ENCODE measurements around the gene SETD3.

The SETD3 gene

GRCh38 chr14:99467336-99468078, 13.2 kb downstream of the SETD3 start:
- peaks cover 0 to 12% of the 10 kb centered on the region in 2 donors for H3K4me1 ChIP-seq (ENCODE audit: control insufficient read depth in 1 of 2, insufficient read depth in 2 of 2, low read length in 2 of 2)
- no peaks in the 10 kb centered on the region for H3K9me3 ChIP-seq (ENCODE audit: control insufficient read depth in 1 of 2, low read length in 2 of 2)
- peaks cover 4 to 32% of the 10 kb centered on the region in 2 donors for H3K36me3 ChIP-seq (ENCODE audit: control insufficient read depth in 1 of 2, insufficient read depth in 2 of 2, low read length in 2 of 2)
- no peak overlapping the region for H3K27ac ChIP-seq (ENCODE audit: low read length)
- no peak overlapping the region for H3K4me3 ChIP-seq (ENCODE audit: low read depth in 1 of 2, low read length in 2 of 2)
- H3K27me3 ChIP-seq (ENCODE audit: low read depth, low read length) = no peaks in the 10 kb centered on the region

- Histone ChIP-seq H3K4me3 (ENCODE audit: low read depth in 1 of 2, low read length in 2 of 2) (no peak overlapping the region), H3K36me3 (ENCODE audit: control insufficient read depth in 1 of 2, insufficient read depth in 2 of 2, low read length in 2 of 2) (peaks cover 7 to 39% of the 10 kb centered on the region in 2 donors), H3K27ac (ENCODE audit: low read length) (no peak overlapping the region), H3K9me3 (ENCODE audit: control insufficient read depth in 1 of 2, low read length in 2 of 2) (no peaks in the 10 kb centered on the region), H3K4me1 (ENCODE audit: control insufficient read depth in 1 of 2, insufficient read depth in 2 of 2, low read length in 2 of 2) (peaks cover 0 to 12% of the 10 kb centered on the region in 2 donors), H3K27me3 (ENCODE audit: low read depth, low read length) (no peaks in the 10 kb centered on the region)
Measured at GRCh38 chr14:99466758-99467157, 13.9 kb downstream of the SETD3 start.

DNA sequence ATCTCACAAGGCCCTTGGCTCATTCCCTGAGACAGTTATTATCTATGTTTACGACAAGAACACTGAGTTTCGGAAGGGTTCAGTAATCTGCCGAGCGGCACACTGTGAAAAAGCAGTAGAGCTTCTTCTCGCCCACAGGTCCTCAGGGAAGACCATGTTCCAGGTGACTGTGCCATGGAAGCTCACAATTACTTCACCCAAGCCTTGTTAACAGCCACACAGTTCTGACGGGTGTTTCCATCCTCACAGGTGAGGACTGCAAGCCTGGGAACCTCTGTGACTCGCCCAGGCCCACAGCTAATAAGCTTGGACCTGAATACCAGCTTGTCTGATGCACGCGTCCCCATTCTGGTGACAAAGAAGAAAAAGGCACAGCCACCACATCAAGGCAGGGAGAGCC, 15.4 kb downstream of the SETD3 start:
- no peak overlapping the region for H3K27ac ChIP-seq (ENCODE audit: low read length)
- H3K4me1 ChIP-seq (ENCODE audit: control insufficient read depth in 1 of 2, insufficient read depth in 2 of 2, low read length in 2 of 2) = peaks cover 0 to 12% of the 10 kb centered on the region in 2 donors
- H3K36me3 ChIP-seq (ENCODE audit: control insufficient read depth in 1 of 2, insufficient read depth in 2 of 2, low read length in 2 of 2) = peaks cover 21 to 51% of the 10 kb centered on the region in 2 donors
- no peak overlapping the region for H3K4me3 ChIP-seq (ENCODE audit: low read depth in 1 of 2, low read length in 2 of 2)
- no peaks in the 10 kb centered on the region for H3K9me3 ChIP-seq (ENCODE audit: control insufficient read depth in 1 of 2, low read length in 2 of 2)
- H3K27me3 ChIP-seq (ENCODE audit: low read depth, low read length) = no peaks in the 10 kb centered on the region

DNA sequence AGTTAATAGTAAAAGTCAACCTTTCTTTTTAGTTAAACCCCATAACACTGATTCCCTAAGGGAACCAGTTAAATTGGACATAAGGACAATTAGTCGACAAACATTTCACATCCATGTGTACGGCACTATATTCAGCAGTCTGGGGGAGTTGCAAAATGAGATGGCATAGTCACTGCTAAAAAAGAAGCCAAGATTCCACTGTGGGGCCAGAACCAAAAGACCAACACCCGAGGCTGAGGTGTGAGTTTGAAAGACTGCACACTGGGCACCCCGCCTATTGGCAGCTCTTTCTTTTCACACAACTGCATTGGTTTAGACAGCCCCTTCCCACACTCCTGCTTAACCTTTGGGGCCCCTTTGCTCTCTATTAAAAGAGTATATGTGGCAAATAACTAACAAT, 16.7 kb downstream of the SETD3 start:
- H3K9me3 ChIP-seq (ENCODE audit: control insufficient read depth in 1 of 2, low read length in 2 of 2) = no peaks in the 10 kb centered on the region
- no peaks in the 10 kb centered on the region for H3K27me3 ChIP-seq (ENCODE audit: low read depth, low read length)
- H3K27ac ChIP-seq (ENCODE audit: low read length) = no peak overlapping the region
- no peak overlapping the region for H3K4me3 ChIP-seq (ENCODE audit: low read depth in 1 of 2, low read length in 2 of 2)
- H3K4me1 ChIP-seq (ENCODE audit: control insufficient read depth in 1 of 2, insufficient read depth in 2 of 2, low read length in 2 of 2) = peaks cover 0 to 12% of the 10 kb centered on the region in 2 donors
- peaks cover 27 to 60% of the 10 kb centered on the region in 2 donors for H3K36me3 ChIP-seq (ENCODE audit: control insufficient read depth in 1 of 2, insufficient read depth in 2 of 2, low read length in 2 of 2)

GRCh38 chr14:99462210-99462609, 18.4 kb downstream of the SETD3 start:
- H3K9me3 ChIP-seq (ENCODE audit: control insufficient read depth in 1 of 2, low read length in 2 of 2) = no peaks in the 10 kb centered on the region
- peaks cover 0 to 5% of the 10 kb centered on the region in 2 donors for H3K4me1 ChIP-seq (ENCODE audit: control insufficient read depth in 1 of 2, insufficient read depth in 2 of 2, low read length in 2 of 2)
- H3K27ac ChIP-seq (ENCODE audit: low read length) = no peak overlapping the region
- H3K27me3 ChIP-seq (ENCODE audit: low read depth, low read length) = no peaks in the 10 kb centered on the region
- peaks cover 31 to 66% of the 10 kb centered on the region in 2 donors for H3K36me3 ChIP-seq (ENCODE audit: control insufficient read depth in 1 of 2, insufficient read depth in 2 of 2, low read length in 2 of 2)
- H3K4me3 ChIP-seq (ENCODE audit: low read depth in 1 of 2, low read length in 2 of 2) = no peak overlapping the region

GRCh38 chr14:99461411-99462085, 19.1 kb downstream of the SETD3 start:
- Histone ChIP-seq H3K27ac (ENCODE audit: low read length) (no peak overlapping the region), H3K27me3 (ENCODE audit: low read depth, low read length) (no peaks in the 10 kb centered on the region), H3K4me1 (ENCODE audit: control insufficient read depth in 1 of 2, insufficient read depth in 2 of 2, low read length in 2 of 2) (no peaks in the 10 kb centered on the region), H3K36me3 (ENCODE audit: control insufficient read depth in 1 of 2, insufficient read depth in 2 of 2, low read length in 2 of 2) (peaks cover 37 to 73% of the 10 kb centered on the region in 2 donors), H3K4me3 (ENCODE audit: low read depth in 1 of 2, low read length in 2 of 2) (no peak overlapping the region), H3K9me3 (ENCODE audit: control insufficient read depth in 1 of 2, low read length in 2 of 2) (no peaks in the 10 kb centered on the region)

DNA sequence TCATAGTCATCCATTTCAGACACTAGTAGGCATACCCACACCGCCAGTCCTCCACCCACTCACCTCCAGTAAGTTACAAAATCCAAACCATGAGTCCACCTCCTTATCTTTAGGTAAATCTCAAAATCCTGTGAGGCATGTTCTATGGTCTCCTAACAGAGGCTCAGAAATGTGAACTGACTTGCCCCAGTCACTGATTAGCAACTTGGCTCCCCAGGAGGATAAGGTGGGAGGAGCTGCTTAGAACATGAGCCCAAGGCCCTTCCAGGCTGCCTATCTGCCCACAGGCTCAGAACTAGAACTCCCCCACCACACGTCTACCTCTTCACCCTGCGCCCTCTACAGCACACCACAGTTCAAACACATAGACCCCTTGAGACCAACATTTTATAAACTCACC, 19.9 kb downstream of the SETD3 start:
- H3K36me3 ChIP-seq (ENCODE audit: control insufficient read depth in 1 of 2, insufficient read depth in 2 of 2, low read length in 2 of 2) = peaks cover 39 to 78% of the 10 kb centered on the region in 2 donors
- no peaks in the 10 kb centered on the region for H3K9me3 ChIP-seq (ENCODE audit: control insufficient read depth in 1 of 2, low read length in 2 of 2)
- no peaks in the 10 kb centered on the region for H3K27me3 ChIP-seq (ENCODE audit: low read depth, low read length)
- H3K4me3 ChIP-seq (ENCODE audit: low read depth in 1 of 2, low read length in 2 of 2) = no peak overlapping the region
- no peaks in the 10 kb centered on the region for H3K4me1 ChIP-seq (ENCODE audit: control insufficient read depth in 1 of 2, insufficient read depth in 2 of 2, low read length in 2 of 2)
- no peak overlapping the region for H3K27ac ChIP-seq (ENCODE audit: low read length)

DNA sequence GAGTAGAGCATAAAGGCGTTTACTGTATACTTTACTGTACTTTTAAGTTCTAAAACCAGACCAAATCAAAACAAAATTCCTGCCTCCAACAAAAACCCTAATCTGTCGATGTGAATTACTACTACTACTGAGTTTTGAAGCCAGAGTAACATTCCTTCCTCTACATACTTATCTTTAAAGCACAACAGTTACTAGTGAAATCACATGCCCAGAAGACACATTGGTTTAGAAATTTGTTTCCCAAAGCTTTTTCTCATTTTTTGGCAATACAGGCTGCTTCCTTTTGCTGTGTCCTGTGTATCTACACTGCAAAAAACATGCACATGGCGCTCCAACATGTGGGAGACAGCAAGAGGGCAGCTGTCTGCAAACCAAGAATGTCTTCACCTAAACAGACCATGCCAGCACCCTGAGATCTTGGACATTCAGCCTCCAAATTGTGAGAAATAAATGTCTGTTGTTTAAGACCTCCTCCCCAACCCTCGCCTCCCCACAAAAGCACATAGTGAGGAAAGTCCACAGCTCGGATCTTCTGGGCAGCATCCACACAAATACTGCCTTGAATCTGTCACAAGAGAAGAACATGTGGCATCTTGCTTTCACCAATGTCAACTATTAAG, 21.1 kb downstream of the SETD3 start:
- H3K4me1 ChIP-seq (ENCODE audit: control insufficient read depth in 1 of 2, insufficient read depth in 2 of 2, low read length in 2 of 2) = no peaks in the 10 kb centered on the region
- peaks cover 43 to 76% of the 10 kb centered on the region in 2 donors for H3K36me3 ChIP-seq (ENCODE audit: control insufficient read depth in 1 of 2, insufficient read depth in 2 of 2, low read length in 2 of 2)
- no peaks in the 10 kb centered on the region for H3K27me3 ChIP-seq (ENCODE audit: low read depth, low read length)
- no peaks in the 10 kb centered on the region for H3K9me3 ChIP-seq (ENCODE audit: control insufficient read depth in 1 of 2, low read length in 2 of 2)
- no peak overlapping the region for H3K4me3 ChIP-seq (ENCODE audit: low read depth in 1 of 2, low read length in 2 of 2)
- H3K27ac ChIP-seq (ENCODE audit: low read length) = no peak overlapping the region

DNA sequence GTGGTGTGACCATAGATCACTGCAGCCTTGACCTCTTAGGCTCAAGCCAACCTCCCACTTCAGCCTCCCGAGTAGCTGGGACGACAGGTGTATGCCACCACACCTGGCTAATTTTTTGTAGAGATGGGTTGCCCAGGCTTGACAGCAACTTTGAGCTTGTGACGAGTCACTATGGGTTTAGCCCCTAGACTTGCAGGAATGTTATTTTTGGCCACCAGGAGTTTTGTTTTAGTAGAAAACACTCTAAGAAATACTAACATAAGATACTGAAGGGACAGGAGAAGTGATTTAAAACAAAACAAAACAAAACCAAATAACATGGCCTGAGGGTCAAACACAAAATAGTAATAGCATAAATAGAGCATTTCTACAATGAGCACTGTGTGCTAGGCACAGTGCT, 26.4 kb downstream of the SETD3 start:
- Histone ChIP-seq H3K9me3 (ENCODE audit: control insufficient read depth in 1 of 2, low read length in 2 of 2) (no peaks in the 10 kb centered on the region), H3K4me1 (ENCODE audit: control insufficient read depth in 1 of 2, insufficient read depth in 2 of 2, low read length in 2 of 2) (no peaks in the 10 kb centered on the region), H3K4me3 (ENCODE audit: low read depth in 1 of 2, low read length in 2 of 2) (no peak overlapping the region), H3K27ac (ENCODE audit: low read length) (no peak overlapping the region), H3K36me3 (ENCODE audit: control insufficient read depth in 1 of 2, insufficient read depth in 2 of 2, low read length in 2 of 2) (peaks cover 22 to 38% of the 10 kb centered on the region in 2 donors), H3K27me3 (ENCODE audit: low read depth, low read length) (no peaks in the 10 kb centered on the region)

DNA sequence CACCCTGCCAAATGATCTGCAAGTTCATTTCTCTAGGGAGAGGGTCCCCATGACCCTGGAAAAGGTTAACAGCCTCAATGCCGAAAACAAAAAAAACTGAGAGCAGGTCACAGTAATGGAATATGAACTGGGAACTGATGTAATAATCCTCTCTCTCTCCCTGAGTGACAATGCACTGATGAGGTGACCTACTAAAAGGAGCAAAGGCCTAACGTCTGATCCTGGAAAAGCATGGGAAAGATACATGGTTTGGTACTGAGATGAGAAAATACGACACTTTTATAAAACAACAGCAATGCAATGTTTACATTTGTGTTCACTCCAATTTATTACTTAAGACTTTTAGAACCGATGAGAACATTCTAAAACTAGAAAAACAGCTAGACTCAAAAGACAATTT, 27.7 kb downstream of the SETD3 start:
- Histone ChIP-seq H3K36me3 (ENCODE audit: control insufficient read depth in 1 of 2, insufficient read depth in 2 of 2, low read length in 2 of 2) (peaks cover 34 to 49% of the 10 kb centered on the region in 2 donors), H3K27ac (ENCODE audit: low read length) (no peak overlapping the region), H3K9me3 (ENCODE audit: control insufficient read depth in 1 of 2, low read length in 2 of 2) (no peaks in the 10 kb centered on the region)

GRCh38 chr14:99451234-99451633, 29.4 kb downstream of the SETD3 start:
- Histone ChIP-seq H3K4me3 (ENCODE audit: low read depth in 1 of 2, low read length in 2 of 2) (no peak overlapping the region), H3K36me3 (ENCODE audit: control insufficient read depth in 1 of 2, insufficient read depth in 2 of 2, low read length in 2 of 2) (peaks cover 32 to 54% of the 10 kb centered on the region in 2 donors), H3K27me3 (ENCODE audit: low read depth, low read length) (no peaks in the 10 kb centered on the region), H3K9me3 (ENCODE audit: control insufficient read depth in 1 of 2, low read length in 2 of 2) (no peaks in the 10 kb centered on the region), H3K27ac (ENCODE audit: low read length) (no peak overlapping the region), H3K4me1 (ENCODE audit: control insufficient read depth in 1 of 2, insufficient read depth in 2 of 2, low read length in 2 of 2) (no peaks in the 10 kb centered on the region)

More for the DNA sequence above, 27.7 kb downstream of the SETD3 start:
- Histone ChIP-seq H3K4me1 (ENCODE audit: control insufficient read depth in 1 of 2, insufficient read depth in 2 of 2, low read length in 2 of 2) (no peaks in the 10 kb centered on the region), H3K27me3 (ENCODE audit: low read depth, low read length) (no peaks in the 10 kb centered on the region), H3K4me3 (ENCODE audit: low read depth in 1 of 2, low read length in 2 of 2) (no peak overlapping the region)

Measured in muscle layer of duodenum (tissue), 2 donors.